ENCODE data around the gene NCK2. TPM values are rescaled to one million over a fixed set of nuclear protein-coding genes. Genes with fewer than 3 reads are reported as not detected.
A peak's percentile ranks its signal among the peaks of the same experiment; 100 is the strongest.

The NCK2 gene
- total and polyA plus RNA-seq, 10 of the 15 experiments (the other 5 are each of a cell fraction or from before 2014, with no cell fraction given) = 1.2 to 30.9 (median 14.1) TPM

- TF ChIP-seq, protein P1, sequence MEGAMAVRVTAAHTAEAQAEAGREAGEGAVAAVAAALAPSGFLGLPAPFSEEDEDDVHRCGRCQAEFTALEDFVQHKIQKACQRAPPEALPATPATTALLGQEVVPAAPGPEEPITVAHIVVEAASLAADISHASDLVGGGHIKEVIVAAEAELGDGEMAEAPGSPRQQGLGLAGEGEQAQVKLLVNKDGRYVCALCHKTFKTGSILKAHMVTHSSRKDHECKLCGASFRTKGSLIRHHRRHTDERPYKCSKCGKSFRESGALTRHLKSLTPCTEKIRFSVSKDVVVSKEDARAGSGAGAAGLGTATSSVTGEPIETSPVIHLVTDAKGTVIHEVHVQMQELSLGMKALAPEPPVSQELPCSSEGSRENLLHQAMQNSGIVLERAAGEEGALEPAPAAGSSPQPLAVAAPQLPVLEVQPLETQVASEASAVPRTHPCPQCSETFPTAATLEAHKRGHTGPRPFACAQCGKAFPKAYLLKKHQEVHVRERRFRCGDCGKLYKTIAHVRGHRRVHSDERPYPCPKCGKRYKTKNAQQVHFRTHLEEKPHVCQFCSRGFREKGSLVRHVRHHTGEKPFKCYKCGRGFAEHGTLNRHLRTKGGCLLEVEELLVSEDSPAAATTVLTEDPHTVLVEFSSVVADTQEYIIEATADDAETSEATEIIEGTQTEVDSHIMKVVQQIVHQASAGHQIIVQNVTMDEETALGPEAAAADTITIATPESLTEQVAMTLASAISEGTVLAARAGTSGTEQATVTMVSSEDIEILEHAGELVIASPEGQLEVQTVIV (IDR thresholded peaks at IDR 0.05; ENCODE audit: borderline replicate concordance, partially characterized antibody) = no peak
- no peak for TF ChIP-seq EP300 (IDR thresholded peaks at IDR 0.05; ENCODE audit: borderline replicate concordance in 1 of 2, control insufficient read depth in 1 of 2, low read depth in 2 of 2, low read length in 2 of 2)
- TF ChIP-seq STAT3 (IDR thresholded peaks at IDR 0.05; ENCODE audit: low read depth, low read length) = no peak
- no peak for TF ChIP-seq BMI1 (IDR thresholded peaks at IDR 0.05; ENCODE audit: borderline replicate concordance)
These were observed 15.5 kb downstream of the NCK2 start (continued) for GRCh38 chr2:105760191-105760590.

GRCh38 chr2:105760639-105761337 lies 16.1 kb downstream of the NCK2 start:
- no peak overlapping the region for H3K27ac ChIP-seq (ENCODE audit: control insufficient read depth, insufficient read depth)
- in situ Hi-C loops (cut with MboI) (no loop called here), intact Hi-C loops (cut with micrococcal nuclease; ENCODE audit: unreplicated experiment) (no loop called here)
- ATAC-seq (no peak), DNase-seq (ENCODE audit: low read depth, low spot score) (no peak), FAIRE-seq (no peak)
- H2AFZ ChIP-seq (ENCODE audit: control insufficient read depth, low read depth, low read length) = no peak overlapping the region
- H3K9me3 ChIP-seq (replicated peaks; ENCODE audit: control insufficient read depth, insufficient read depth, low read length) = no peaks in the 10 kb centered on the region
- ChIA-PET RAD21 (ENCODE audit: unreplicated experiment) (interaction anchor here (0.8 kb wide), 1 partner anchor 16 kb away, joined by 4 read pairs; no protein-coding TSS in a partner anchor), SMC1A (ENCODE audit: uncharacterized antibody, unreplicated experiment) (interaction anchor here (1.0 to 1.4 kb wide), 2 partner anchors 8 to 92 kb away, joined by 3 to 4 read pairs; no protein-coding TSS in a partner anchor), POLR2A (no interaction called here), CTCF (no interaction called here)
- H3K4me3 ChIP-seq = no peak overlapping the region
- no peaks in the 10 kb centered on the region for H4K20me1 ChIP-seq (ENCODE audit: control insufficient read depth, insufficient read depth)
- WGBS (ENCODE audit: insufficient coverage, insufficient replicate concordance, low lambda C conversion rate, missing lambda C conversion rate) = 58% methylated on average over 12 of the region's 12 CpGs
- H3K4me2 ChIP-seq (ENCODE audit: control insufficient read depth, insufficient read depth) = no peak overlapping the region
- no TSS peak for BruUV-seq (replicated peaks)
- no peaks in the 10 kb centered on the region; a peak in 1 of 4 replicates for H3K36me3 ChIP-seq (ENCODE audit: control insufficient read depth in 2 of 2, insufficient read depth in 2 of 2, low read length in 1 of 2)
- H3K9ac ChIP-seq (ENCODE audit: control insufficient read depth, insufficient read depth, low read length) = no peak overlapping the region
- peaks cover 20% of the 10 kb centered on the region for H3K4me1 ChIP-seq (ENCODE audit: control insufficient read depth, insufficient read depth, low read length)
- H3K79me2 ChIP-seq (ENCODE audit: control insufficient read depth, insufficient read depth, low read length) = peaks cover 71% of the 10 kb centered on the region
- H3K27me3 ChIP-seq (replicated peaks in 1 of 2; ENCODE audit: control insufficient read depth in 2 of 2, insufficient read depth in 2 of 2, low read length in 1 of 2) = no peaks in the 10 kb centered on the region
- TF ChIP-seq HSF1 (IDR thresholded peaks at IDR 0.05; ENCODE audit: low read depth, low read length) (no peak), NKRF (conservative IDR thresholded peaks at IDR 0.05) (no peak), RUNX3 (IDR thresholded peaks at IDR 0.05; ENCODE audit: low read length) (no peak; the same call in 1 of the 2 replicates), SRF (IDR thresholded peaks at IDR 0.05; ENCODE audit: low read depth in 2 of 2, low read length in 2 of 2) (no peak), ZBED1 (IDR thresholded peaks at IDR 0.05; ENCODE audit: borderline replicate concordance) (no peak), JUNB (IDR thresholded peaks at IDR 0.05) (0 out of 2 replicates have a peak, but pooled peaks have one; percentile 26), CREB1 (IDR thresholded peaks at IDR 0.05; ENCODE audit: low read depth) (0 out of 2 replicates have a peak, but pooled peaks have one; percentile 18), YBX1 (IDR thresholded peaks at IDR 0.05) (no peak)
- TF ChIP-seq, protein P2, sequence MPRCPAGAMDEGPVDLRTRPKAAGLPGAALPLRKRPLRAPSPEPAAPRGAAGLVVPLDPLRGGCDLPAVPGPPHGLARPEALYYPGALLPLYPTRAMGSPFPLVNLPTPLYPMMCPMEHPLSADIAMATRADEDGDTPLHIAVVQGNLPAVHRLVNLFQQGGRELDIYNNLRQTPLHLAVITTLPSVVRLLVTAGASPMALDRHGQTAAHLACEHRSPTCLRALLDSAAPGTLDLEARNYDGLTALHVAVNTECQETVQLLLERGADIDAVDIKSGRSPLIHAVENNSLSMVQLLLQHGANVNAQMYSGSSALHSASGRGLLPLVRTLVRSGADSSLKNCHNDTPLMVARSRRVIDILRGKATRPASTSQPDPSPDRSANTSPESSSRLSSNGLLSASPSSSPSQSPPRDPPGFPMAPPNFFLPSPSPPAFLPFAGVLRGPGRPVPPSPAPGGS (IDR thresholded peaks at IDR 0.05; ENCODE audit: borderline replicate concordance, insufficient read depth, low read depth, low read length, poor library complexity, severe bottlenecking) = no peak

All from GM12878 (cell line).